HFF-Myc (cell line): ENCODE data around the gene HECW1.

Experiments
- DNase-seq: peaks from one replicate; pipeline ENCODE4 v3.0.0-alpha.2; 2011; ENCODE audit warnings: low read depth; ENCODE audit errors: extremely low read depth
- H3K4me3 ChIP-seq: replicated peaks from 2 replicates; pipeline ENCODE4 v1.5.1; 2011; ENCODE audit warnings: low read depth, mild to moderate bottlenecking, control low read depth, low read length
- CTCF ChIP-seq: IDR thresholded peaks from 2 replicates; pipeline ENCODE4 v1.5.1; 2012; ENCODE audit warnings: mild to moderate bottlenecking, low read depth, low read length, control low read depth; ENCODE audit errors: missing control alignments

Gene HECW1

DNA sequence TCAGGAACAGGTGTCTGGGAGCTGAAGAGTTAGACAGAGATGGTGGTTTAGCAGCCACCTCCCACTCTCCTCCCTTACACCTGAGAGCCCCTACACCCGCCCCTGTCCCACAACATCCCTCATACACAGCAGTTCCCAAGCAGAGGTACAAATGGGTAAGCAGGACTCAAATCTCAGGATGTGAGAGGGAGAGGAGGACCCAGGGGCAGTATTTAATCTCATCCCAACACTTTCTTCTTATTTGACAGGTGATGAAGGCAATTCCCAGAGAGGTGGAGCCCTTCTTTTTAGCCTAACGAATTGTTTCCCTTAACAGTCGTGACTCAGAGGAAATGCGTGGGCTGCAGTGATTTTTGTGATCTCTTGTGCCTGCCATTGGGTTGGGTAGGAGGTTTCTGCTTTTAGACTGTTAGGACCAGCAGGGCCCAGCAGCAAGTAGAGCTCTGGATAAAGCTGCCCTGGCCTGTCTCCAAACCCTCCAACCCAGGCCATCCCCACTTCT, 191.3 kb downstream of the HECW1 start:
- no peak for TF ChIP-seq CTCF
- no peak overlapping the region for H3K4me3 ChIP-seq

GRCh38 chr7:43306404-43306803, 194.0 kb downstream of the HECW1 start:
- no peak for TF ChIP-seq CTCF
- H3K4me3 ChIP-seq = no peak overlapping the region
- no peak for DNase-seq

More for the DNA sequence above, 191.3 kb downstream of the HECW1 start:
- peak; percentile 30 for DNase-seq

DNA sequence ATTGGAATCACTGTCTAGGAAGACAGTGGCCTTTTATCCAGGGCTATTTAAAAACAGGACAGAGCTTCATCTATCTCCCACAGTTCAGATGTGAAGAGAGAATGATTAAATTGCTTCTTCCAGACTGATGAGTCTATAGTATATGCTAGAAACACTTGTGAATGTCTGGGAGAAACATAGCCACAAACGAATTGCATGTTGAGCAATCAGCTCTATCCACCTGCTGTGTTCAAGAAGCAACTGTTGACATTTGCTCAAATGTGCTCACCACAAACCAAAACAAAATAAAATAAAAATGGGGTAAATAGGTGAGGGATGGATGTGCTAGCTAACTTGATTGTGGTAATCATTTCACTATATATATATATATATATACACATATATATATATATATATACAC, 195.1 kb downstream of the HECW1 start:
- TF ChIP-seq CTCF = no peak
- DNase-seq = no peak
- no peak overlapping the region for H3K4me3 ChIP-seq

GRCh38 chr7:43308913-43309705, 196.7 kb downstream of the HECW1 start:
- no peak for TF ChIP-seq CTCF
- H3K4me3 ChIP-seq = no peak overlapping the region
- DNase-seq = no peak

- DNase-seq = no peak
Observed at GRCh38 chr7:43309706-43310022, 197.2 kb downstream of the HECW1 start.

GRCh38 chr7:43311052-43311451, 198.6 kb downstream of the HECW1 start:
- no peak for DNase-seq
- no peak for TF ChIP-seq CTCF

More at GRCh38 chr7:43309706-43310022, 197.2 kb downstream of the HECW1 start:
- no peak overlapping the region for H3K4me3 ChIP-seq
- no peak for TF ChIP-seq CTCF

More at GRCh38 chr7:43311052-43311451, 198.6 kb downstream of the HECW1 start:
- H3K4me3 ChIP-seq = no peak overlapping the region
